Measurements from ENCODE around the gene EZR. TPM values are rescaled to one million over a fixed set of nuclear protein-coding genes. Genes with fewer than 3 reads are reported as not detected.

Gene EZR
- total RNA-seq, 4 donors from 2014 or later = 88.0 to 190 (median 177) TPM

DNA sequence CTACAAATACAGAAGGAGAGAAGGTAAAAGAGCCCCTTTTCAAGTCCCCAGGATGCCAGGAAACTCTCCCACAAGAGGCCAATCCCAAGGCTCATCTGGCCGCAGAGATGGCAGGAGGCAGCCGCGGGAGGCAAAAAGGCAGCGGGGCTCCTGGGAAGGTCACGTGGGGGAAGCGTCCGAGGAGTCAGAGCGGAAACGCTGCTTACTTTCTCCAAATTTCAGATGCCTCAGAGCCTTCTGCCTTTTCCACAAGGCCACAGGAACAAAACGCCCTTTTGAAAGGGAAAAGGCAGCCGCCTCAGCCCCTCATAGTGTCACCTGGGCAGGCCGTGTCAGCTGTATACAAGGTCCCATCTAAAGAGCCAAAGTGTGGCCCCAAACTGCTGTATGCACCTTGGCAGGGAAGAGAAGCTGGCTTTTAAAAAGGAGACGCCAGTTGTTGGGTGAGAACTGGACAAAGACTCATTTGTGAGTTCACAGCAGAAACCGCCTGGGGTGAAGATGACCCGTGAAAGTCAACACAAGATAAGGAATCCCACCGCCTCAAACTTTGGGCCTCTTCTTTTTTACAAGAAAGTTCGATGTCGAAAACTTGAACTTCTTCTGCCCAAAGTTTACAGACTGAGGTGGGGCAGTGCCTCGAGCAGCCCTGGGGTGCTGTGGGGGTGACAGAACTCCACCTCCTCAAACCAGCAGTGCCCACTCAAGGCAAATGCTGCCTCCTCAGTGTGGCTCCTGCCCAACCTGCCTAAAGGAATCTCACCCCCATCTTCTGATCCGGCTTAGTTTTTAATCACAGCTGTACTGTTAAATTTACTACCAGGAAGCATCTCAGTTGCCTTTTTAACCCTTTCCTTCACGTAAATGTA is 45.4 kb downstream of the EZR start:
- Histone ChIP-seq H3K27me3 (no peaks in the 10 kb centered on the region), H3K9me3 (no peaks in the 10 kb centered on the region), H3K4me3 (no peak overlapping the region), H3K27ac (peak overlapping the region in 1 of 4 donors; percentile 53), H3K4me1 (peaks cover 0 to 3% (median 0%) of the 10 kb centered on the region in 3 donors), H3K36me3 (peaks cover 0 to 100% of the 10 kb centered on the region in 2 donors)
- 57 to 71% methylated on average over 4 to 15 of the region's 21 CpGs for WGBS, 2 donors (ENCODE audit: low coverage in 1 of 2)
- TF ChIP-seq POLR2A (IDR thresholded peaks at IDR 0.05) (no peak), POLR2AphosphoS5 (IDR thresholded peaks at IDR 0.05) (no peak), EP300 (IDR thresholded peaks at IDR 0.05) (no peak)
- TF ChIP-seq, protein P1, sequence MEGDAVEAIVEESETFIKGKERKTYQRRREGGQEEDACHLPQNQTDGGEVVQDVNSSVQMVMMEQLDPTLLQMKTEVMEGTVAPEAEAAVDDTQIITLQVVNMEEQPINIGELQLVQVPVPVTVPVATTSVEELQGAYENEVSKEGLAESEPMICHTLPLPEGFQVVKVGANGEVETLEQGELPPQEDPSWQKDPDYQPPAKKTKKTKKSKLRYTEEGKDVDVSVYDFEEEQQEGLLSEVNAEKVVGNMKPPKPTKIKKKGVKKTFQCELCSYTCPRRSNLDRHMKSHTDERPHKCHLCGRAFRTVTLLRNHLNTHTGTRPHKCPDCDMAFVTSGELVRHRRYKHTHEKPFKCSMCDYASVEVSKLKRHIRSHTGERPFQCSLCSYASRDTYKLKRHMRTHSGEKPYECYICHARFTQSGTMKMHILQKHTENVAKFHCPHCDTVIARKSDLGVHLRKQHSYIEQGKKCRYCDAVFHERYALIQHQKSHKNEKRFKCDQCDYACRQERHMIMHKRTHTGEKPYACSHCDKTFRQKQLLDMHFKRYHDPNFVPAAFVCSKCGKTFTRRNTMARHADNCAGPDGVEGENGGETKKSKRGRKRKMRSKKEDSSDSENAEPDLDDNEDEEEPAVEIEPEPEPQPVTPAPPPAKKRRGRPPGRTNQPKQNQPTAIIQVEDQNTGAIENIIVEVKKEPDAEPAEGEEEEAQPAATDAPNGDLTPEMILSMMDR (IDR thresholded peaks at IDR 0.05) = no peak
- no peak for ATAC-seq

DNA sequence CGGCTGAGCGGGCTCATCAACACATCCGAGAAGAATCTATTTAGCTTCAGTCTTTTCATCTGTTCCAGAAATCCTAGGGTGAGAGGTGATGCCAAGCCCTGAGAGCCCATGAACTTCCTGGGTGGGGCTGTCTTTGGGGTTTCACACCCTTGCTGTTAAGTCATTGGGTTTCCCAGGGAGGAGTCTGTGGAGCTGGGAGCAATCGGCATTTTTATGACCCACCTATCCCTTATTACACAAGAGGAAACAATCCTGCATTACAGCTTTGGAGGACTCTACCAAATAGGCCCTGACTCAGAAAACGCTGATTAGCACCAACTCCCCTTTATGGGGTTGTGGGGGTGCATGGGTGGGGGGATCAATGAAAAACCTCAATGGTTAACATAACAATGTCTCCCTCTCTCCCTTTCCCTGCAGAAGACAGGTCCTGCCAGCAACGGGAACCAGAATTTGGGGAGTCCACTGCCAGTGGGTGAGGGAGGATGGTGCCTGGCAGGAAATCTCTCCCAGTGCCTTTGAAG is 46.3 kb downstream of the EZR start:
- no peak for TF ChIP-seq EP300 (IDR thresholded peaks at IDR 0.05)
- TF ChIP-seq POLR2A (IDR thresholded peaks at IDR 0.05) = no peak
- no peak for TF ChIP-seq POLR2AphosphoS5 (IDR thresholded peaks at IDR 0.05)
- TF ChIP-seq, protein P1 (IDR thresholded peaks at IDR 0.05) = no peak
- no peak overlapping the region for H3K4me3 ChIP-seq
- H3K9me3 ChIP-seq = no peaks in the 10 kb centered on the region
- WGBS, 2 donors (ENCODE audit: low coverage in 1 of 2) = 59 to 94% methylated on average over 3 of the region's 6 CpGs
- peak; percentile 63 for ATAC-seq
- no peaks in the 10 kb centered on the region for H3K27me3 ChIP-seq
- H3K27ac ChIP-seq = peak overlapping the region in 2 of 4 donors; percentile 12 to 53
- H3K36me3 ChIP-seq = peaks cover 0 to 100% of the 10 kb centered on the region in 2 donors
- peaks cover 0 to 3% (median 0%) of the 10 kb centered on the region in 3 donors for H3K4me1 ChIP-seq

GRCh38 chr6:158772172-158772571 is 47.0 kb downstream of the EZR start:
- H3K36me3 ChIP-seq = peaks cover 0 to 100% of the 10 kb centered on the region in 2 donors
- H3K27ac ChIP-seq = peak overlapping the region in 1 of 4 donors; percentile 11
- no peak overlapping the region for H3K4me3 ChIP-seq

GRCh38 chr6:158771399-158772152 is 47.6 kb downstream of the EZR start:
- Histone ChIP-seq H3K27me3 (no peaks in the 10 kb centered on the region), H3K36me3 (peaks cover 0 to 100% of the 10 kb centered on the region in 2 donors), H3K9me3 (no peaks in the 10 kb centered on the region), H3K4me3 (no peak overlapping the region), H3K27ac (peak overlapping the region in 1 of 4 donors; percentile 11), H3K4me1 (peaks cover 0 to 3% (median 0%) of the 10 kb centered on the region in 3 donors)
- TF ChIP-seq POLR2A (IDR thresholded peaks at IDR 0.05) (no peak), EP300 (IDR thresholded peaks at IDR 0.05) (no peak), POLR2AphosphoS5 (IDR thresholded peaks at IDR 0.05) (no peak)
- TF ChIP-seq, protein P1 (IDR thresholded peaks at IDR 0.05) = no peak
- no peak for ATAC-seq
- 78 to 90% methylated on average over 4 to 6 of the region's 16 CpGs for WGBS, 2 donors (ENCODE audit: low coverage in 1 of 2)

More at GRCh38 chr6:158772172-158772571, 47.0 kb downstream of the EZR start:
- Histone ChIP-seq H3K4me1 (peaks cover 0 to 3% (median 0%) of the 10 kb centered on the region in 3 donors), H3K27me3 (no peaks in the 10 kb centered on the region), H3K9me3 (no peaks in the 10 kb centered on the region)
- 89% methylated on average over 3 of the region's 11 CpGs; no CpG with 5 or more reads in 1 of the 2 donors for WGBS, 2 donors (ENCODE audit: low coverage in 1 of 2)
- TF ChIP-seq EP300 (IDR thresholded peaks at IDR 0.05) = no peak
- TF ChIP-seq POLR2AphosphoS5 (IDR thresholded peaks at IDR 0.05) = no peak
- TF ChIP-seq, protein P1 (IDR thresholded peaks at IDR 0.05) = no peak
- TF ChIP-seq POLR2A (IDR thresholded peaks at IDR 0.05) = no peak
- ATAC-seq = no peak
